GM12874 (cell line): ENCODE data around the gene NCKAP5L.

Experiments
- CTCF ChIP-seq: IDR thresholded peaks from 2 replicates; pipeline ENCODE4 v1.5.1; 2011; ENCODE audit warnings: low read depth, mild to moderate bottlenecking, control low read depth, low read length, moderate library complexity; ENCODE audit not compliant: insufficient read depth

Gene NCKAP5L

GRCh38 chr12:49854976-49855375, 26.8 kb upstream of the NCKAP5L start:
- TF ChIP-seq CTCF, result no peak

- no peak for TF ChIP-seq CTCF
Measured at GRCh38 chr12:49853671-49854070, 25.5 kb upstream of the NCKAP5L start.

GRCh38 chr12:49847161-49847560, 18.9 kb upstream of the NCKAP5L start:
- no peak for TF ChIP-seq CTCF

DNA sequence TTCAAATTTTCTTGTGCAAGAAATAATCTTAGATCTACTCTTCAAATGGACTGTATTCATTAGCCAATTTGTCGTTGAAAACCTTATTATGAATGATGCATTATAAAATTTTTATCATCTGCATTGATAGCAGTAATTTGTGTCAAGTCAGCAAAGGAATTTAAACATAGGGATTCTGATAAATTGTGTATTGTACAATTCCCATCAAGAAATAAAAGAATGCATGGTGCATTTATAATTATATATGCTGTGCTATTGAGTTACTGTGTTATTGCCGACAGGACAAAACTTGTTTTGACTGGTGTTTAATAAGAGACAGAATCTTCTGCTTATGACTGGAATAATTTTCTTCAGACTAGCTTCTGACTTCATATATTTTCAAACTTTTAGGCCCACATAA, 17.8 kb upstream of the NCKAP5L start:
- TF ChIP-seq CTCF, result no peak

- no peak for TF ChIP-seq CTCF
Measured at GRCh38 chr12:49843876-49844437, 15.7 kb upstream of the NCKAP5L start.

- TF ChIP-seq CTCF, result no peak
Measured at GRCh38 chr12:49843411-49843810, 15.2 kb upstream of the NCKAP5L start.

- TF ChIP-seq CTCF, result no peak
Measured at GRCh38 chr12:49842519-49843352, 14.5 kb upstream of the NCKAP5L start, which contains the start of gene BCDIN3D. TSS of gene BCDIN3D (minus strand) at chr12:49843106. CDS start at chr12:49843087, 19 bp downstream.
